Inflammatory macrophage (primary cell): ENCODE data around the gene LHFPL2.
"Not testable (repeated sequence)": the region's sequence is repeated elsewhere in the genome, so short reads cannot be mapped to it uniquely, and the experiment has no call there.

Source experiments
- DNase-seq, 2 donors: peaks; one replicate each; pipeline ENCODE4 v3.0.0-alpha.2; 2020 to 2022
- total RNA-seq, 18 experiments: gene quantifications; one replicate each; lab custom pipeline; 2026; ENCODE audit warnings: mixed read lengths in 6 of 18, inconsistent platforms in 2 of 18; lab: John Stamatoyannopoulos, UW

The LHFPL2 gene
- total RNA-seq = 185 to 816 (median 586) reads per million in 18 experiments

GRCh38 chr5:78648359-78649210 is at the start of gene LHFPL2:
Gene LHFPL2 (minus strand): TSS chr5:78648772. CDS start chr5:78510213, 138,559 bp downstream.
- peak; percentile 43 for DNase-seq

GRCh38 chr5:78696637-78697036 is 48.1 kb upstream of the LHFPL2 start:
- DNase-seq = no peak

GRCh38 chr5:78696052-78696451 is 47.5 kb upstream of the LHFPL2 start:
- DNase-seq = not testable (repeated sequence)

GRCh38 chr5:78693339-78693738 is 44.8 kb upstream of the LHFPL2 start:
- no peak for DNase-seq

- DNase-seq = peak in 1 of 2 donors; percentile 13
Observed at GRCh38 chr5:78691084-78691960, 42.8 kb upstream of the LHFPL2 start.

- DNase-seq = no peak
Observed at GRCh38 chr5:78690253-78690972, 41.8 kb upstream of the LHFPL2 start.

- DNase-seq = no peak
Observed at GRCh38 chr5:78689540-78690252, 41.1 kb upstream of the LHFPL2 start.

GRCh38 chr5:78687514-78687913 is 38.9 kb upstream of the LHFPL2 start:
- DNase-seq = not testable (repeated sequence)

- not testable (repeated sequence) for DNase-seq
Observed at GRCh38 chr5:78683905-78684304, 35.3 kb upstream of the LHFPL2 start.

GRCh38 chr5:78679905-78680304 is 31.3 kb upstream of the LHFPL2 start:
- DNase-seq = no peak

GRCh38 chr5:78677777-78678668 is 29.5 kb upstream of the LHFPL2 start:
- DNase-seq = peak; percentile 77 to 87

- no peak for DNase-seq
Observed at GRCh38 chr5:78675956-78676730, 27.6 kb upstream of the LHFPL2 start.

- DNase-seq = not testable (repeated sequence)
Observed at GRCh38 chr5:78673827-78674226, 25.3 kb upstream of the LHFPL2 start.

GRCh38 chr5:78672154-78672553 is 23.6 kb upstream of the LHFPL2 start:
- no peak for DNase-seq

- DNase-seq = no peak
Observed at GRCh38 chr5:78671609-78672008, 23.0 kb upstream of the LHFPL2 start.

GRCh38 chr5:78670701-78671269 is 22.2 kb upstream of the LHFPL2 start:
- no peak for DNase-seq

- no peak for DNase-seq
Observed at GRCh38 chr5:78669331-78669730, 20.8 kb upstream of the LHFPL2 start.

GRCh38 chr5:78667461-78668103 is 19.0 kb upstream of the LHFPL2 start:
- DNase-seq = no peak

- not testable (repeated sequence) for DNase-seq
Observed at GRCh38 chr5:78666975-78667374, 18.4 kb upstream of the LHFPL2 start.
